PFSK-1 (cell line): ENCODE data around the gene GRAMD1C.

Experiments
- POLR2AphosphoS5 ChIP-seq: IDR thresholded peaks from 2 replicates; pipeline ENCODE4 v1.6.1; 2012; ENCODE audit warnings: low read depth, mild to moderate bottlenecking, control low read depth, low read length, moderate library complexity
- TAF1 ChIP-seq: IDR thresholded peaks from 2 replicates; pipeline ENCODE4 v1.6.1; 2012; ENCODE audit warnings: low read length, control low read depth, borderline replicate concordance; ENCODE audit not compliant: insufficient read depth

DNA sequence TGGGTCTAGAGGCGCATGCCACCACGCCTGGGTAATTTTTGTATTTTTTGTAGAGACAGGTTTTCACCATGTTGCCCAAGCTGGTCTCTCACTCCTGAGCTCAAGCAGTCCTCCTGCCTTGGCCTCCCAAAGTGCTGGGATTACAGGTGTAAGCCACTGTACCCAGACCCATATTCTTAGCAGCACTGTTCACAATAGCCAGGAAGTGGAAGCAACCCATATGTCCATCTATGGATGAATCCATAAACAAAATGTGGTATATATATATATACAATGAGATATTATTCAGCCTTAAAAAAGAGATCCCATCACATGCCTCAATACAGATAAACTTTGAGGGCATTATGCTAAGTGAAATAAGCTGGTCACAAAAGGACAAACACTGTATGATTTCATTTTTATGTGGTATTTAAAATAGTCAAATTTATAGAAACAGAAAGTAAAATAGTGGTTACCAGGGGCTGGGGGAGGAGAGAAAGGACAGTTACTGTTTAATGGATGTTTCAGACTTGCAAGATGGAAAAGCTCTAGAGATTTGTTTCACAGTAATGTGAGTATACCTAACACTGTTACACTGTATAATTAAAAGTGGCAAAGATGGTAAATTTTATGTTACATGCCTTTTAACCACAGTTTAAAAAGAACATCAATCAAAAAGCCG, 35.7 kb upstream of the GRAMD1C start:
- TF ChIP-seq POLR2AphosphoS5 (no peak), TAF1 (no peak)
